Tibial nerve (tissue), 4 donors: ENCODE results near the gene RAPGEF2. TPM values are rescaled to one million over a fixed set of nuclear protein-coding genes. Genes with fewer than 3 reads are reported as not detected.

Source experiments
- DNase-seq, 2 donors: peaks; one replicate each; pipeline ENCODE4 v3.0.0-alpha.2; 2019; ENCODE audit warnings: low spot score in 2 of 2
- H3K27ac ChIP-seq, 4 donors: fragments of 200-600 bp; sonication (generic) in 3 of 4; one replicate each; pipeline ENCODE4 v1.5.1; 2017 to 2019; ENCODE audit warnings: mild to moderate bottlenecking in 1 of 4
- H3K27me3 ChIP-seq, 2 donors: fragments of 200-600 bp; sonication (generic) in 1 of 2; one replicate each; pipeline versions ENCODE4 v1.5.1 to v1.6.0; 2017 to 2019
- H3K36me3 ChIP-seq, 3 donors: fragments of 200-600 bp; sonication (generic); one replicate each; pipeline ENCODE4 v1.5.1; 2018 to 2019
- H3K4me1 ChIP-seq, 4 donors: fragments of 200-600 bp; sonication (generic) in 3 of 4; one replicate each; pipeline ENCODE4 v1.5.1; 2017 to 2019
- H3K4me3 ChIP-seq, 4 donors: fragments of 200-600 bp; sonication (generic) in 3 of 4; one replicate each; pipeline ENCODE4 v1.5.1; 2017 to 2019; ENCODE audit warnings: mild to moderate bottlenecking in 1 of 4, moderate library complexity in 1 of 4
- H3K9me3 ChIP-seq, 4 donors: fragments of 200-600 bp; sonication (generic) in 3 of 4; one replicate each; pipeline ENCODE4 v1.5.1; 2017 to 2019
- CTCF ChIP-seq, 5 experiments: fragments of 200-600 bp in 3 of 5; fragments of 450-650 bp in 2 of 5; sonication (generic) in 3 of 5; IDR thresholded peaks; one replicate each; pipeline ENCODE4 v1.5.1; 2016 to 2019; ENCODE audit warnings: antibody characterized with exemption in 5 of 5, mild to moderate bottlenecking in 3 of 5, moderate library complexity in 2 of 5
- EP300 ChIP-seq, 2 donors: sonication (generic); formaldehyde crosslinking; IDR thresholded peaks; one replicate each; pipeline ENCODE4 v1.6.1; 2017; ENCODE audit warnings: antibody characterized with exemption in 2 of 2, mild to moderate bottlenecking in 1 of 2
- POLR2A ChIP-seq, 2 donors: fragments of 450-650 bp; IDR thresholded peaks; one replicate each; pipeline ENCODE4 v1.6.1; 2017; ENCODE audit warnings: antibody characterized with exemption in 2 of 2, mild to moderate bottlenecking in 2 of 2, moderate library complexity in 2 of 2
- WGBS, 2 donors: methylation state at CpG; one replicate each; pipeline ENCODE4 v1.1.5; 2018; 5-methylcytosine and 5-hydroxymethylcytosine counted together
- small RNA-seq: library from RNA; depleted of rRNA; stranded (forward); fragments of <200 nt; gene quantifications from one replicate; pipeline ENCODE3, GENCODE V24; 2016
- total RNA-seq, 4 donors: library from RNA; depleted of rRNA; stranded (reverse); fragments of >200 nt; gene quantifications; one replicate each; pipeline ENCODE4 v1.1.0, GENCODE V29; 2016

RAPGEF2 gene
- total RNA-seq, 4 donors from 2014 or later, result 61.0 to 81.5 (median 69.5) TPM

DNA sequence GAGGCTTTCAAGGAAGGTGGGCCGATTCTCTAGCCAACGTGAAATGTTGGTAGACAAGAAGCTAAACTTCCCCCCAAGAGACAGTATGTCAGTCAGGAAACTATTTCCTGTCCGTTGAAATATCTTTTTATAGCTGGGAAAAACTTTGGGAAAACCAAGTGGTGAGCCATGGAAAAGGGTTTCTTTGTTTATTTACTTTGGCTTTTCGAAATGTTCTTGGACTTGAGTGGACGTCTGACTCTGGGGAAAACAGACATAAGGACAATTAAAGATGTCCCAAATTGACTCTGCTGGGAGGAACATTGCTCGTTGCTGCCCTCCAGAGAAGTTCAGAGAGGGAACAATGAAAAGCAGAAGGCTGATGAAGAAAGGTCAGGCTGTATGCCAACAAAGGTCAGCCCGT lies 295.4 kb downstream of the RAPGEF2 start:
- no peak overlapping the region for H3K27ac ChIP-seq

DNA sequence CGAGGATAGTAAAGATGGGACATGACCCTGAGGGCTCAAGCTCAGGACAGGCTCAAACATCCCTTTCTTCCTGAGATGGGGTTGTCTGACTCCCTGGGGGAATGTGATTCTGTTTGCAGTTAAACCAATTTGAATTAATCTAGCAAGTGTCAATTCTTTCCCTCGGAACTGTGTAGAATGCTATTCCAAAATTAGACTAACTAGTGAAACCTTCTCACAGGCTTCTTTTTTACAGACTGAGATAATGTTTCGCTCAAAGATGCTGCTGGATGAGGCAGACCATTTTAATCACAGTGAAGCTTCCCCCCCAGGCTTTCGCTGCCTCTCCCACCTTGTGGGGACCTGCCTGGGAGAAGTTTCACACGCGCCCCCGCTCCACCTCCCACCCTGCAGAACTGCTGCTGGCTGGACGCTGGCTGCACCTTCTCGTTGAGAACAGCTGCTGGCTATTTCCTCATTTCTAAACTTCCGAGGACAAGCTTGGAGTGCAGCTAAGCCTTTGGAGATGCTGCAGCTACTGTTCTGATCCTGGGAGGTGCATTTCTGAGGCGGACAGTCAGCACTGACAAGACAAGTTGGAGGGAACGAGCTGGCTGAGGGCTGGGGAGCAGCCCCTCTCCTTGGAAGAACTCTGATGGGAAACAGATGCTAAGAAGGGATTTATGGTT lies 297.8 kb downstream of the RAPGEF2 start:
- no peak overlapping the region for H3K27ac ChIP-seq
- H3K4me3 ChIP-seq, result peak overlapping the region in 2 of 4 donors; percentile 1 to 13
- TF ChIP-seq POLR2A (IDR thresholded peaks at IDR 0.05), result no peak
- no peak for TF ChIP-seq EP300 (IDR thresholded peaks at IDR 0.05)
- no peak for TF ChIP-seq CTCF (IDR thresholded peaks at IDR 0.05)

More for the DNA sequence above, 295.4 kb downstream of the RAPGEF2 start:
- Histone ChIP-seq H3K27me3 (no peaks in the 10 kb centered on the region), H3K9me3 (no peaks in the 10 kb centered on the region), H3K4me1 (peaks cover 0 to 14% (median 0%) of the 10 kb centered on the region in 4 donors), H3K36me3 (no peaks in the 10 kb centered on the region), H3K4me3 (no peak overlapping the region)
- DNase-seq, result peak in 1 of 2 donors; percentile 11
- TF ChIP-seq POLR2A (IDR thresholded peaks at IDR 0.05) (no peak), EP300 (IDR thresholded peaks at IDR 0.05) (peak; percentile 29 to 56)
- WGBS, 2 donors, result 34 to 44% methylated on average over 7 of the region's 7 CpGs

DNA sequence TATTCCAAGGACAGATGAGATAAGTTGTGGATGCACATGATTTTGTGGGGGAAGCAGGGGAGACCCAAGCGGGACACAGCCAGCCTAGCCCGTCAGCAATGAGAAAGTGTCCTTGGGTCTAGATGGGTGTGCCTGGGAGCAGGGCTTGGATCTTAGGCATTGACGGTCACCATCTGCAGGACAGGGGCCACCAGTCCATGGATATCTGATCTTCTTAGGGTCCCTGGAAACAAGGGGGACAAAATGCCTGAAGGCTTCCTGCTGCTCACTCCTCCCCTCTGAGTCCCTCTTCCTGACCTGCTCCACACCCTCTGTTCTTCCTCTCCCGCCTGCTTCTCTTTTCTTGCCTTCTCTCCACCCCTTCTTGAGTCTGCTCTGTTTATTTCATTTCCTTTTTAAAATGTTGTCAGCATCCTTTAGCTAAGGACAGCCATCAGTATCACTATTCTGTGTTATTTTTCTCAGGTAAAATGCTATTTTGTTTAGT lies 298.4 kb downstream of the RAPGEF2 start:
- Histone ChIP-seq H3K4me3 (peak overlapping the region in 2 of 4 donors; percentile 1 to 13), H3K36me3 (no peaks in the 10 kb centered on the region), H3K4me1 (peaks cover 0 to 14% (median 0%) of the 10 kb centered on the region in 4 donors), H3K9me3 (no peaks in the 10 kb centered on the region), H3K27ac (no peak overlapping the region), H3K27me3 (no peaks in the 10 kb centered on the region)
- TF ChIP-seq CTCF (IDR thresholded peaks at IDR 0.05) (no peak), POLR2A (IDR thresholded peaks at IDR 0.05) (no peak), EP300 (IDR thresholded peaks at IDR 0.05) (no peak)
- DNase-seq, result no peak
- WGBS, 2 donors, result 63 to 72% methylated on average over 4 of the region's 4 CpGs

More for the DNA sequence above, 297.8 kb downstream of the RAPGEF2 start:
- no peaks in the 10 kb centered on the region for H3K9me3 ChIP-seq
- H3K27me3 ChIP-seq, result no peaks in the 10 kb centered on the region
- H3K36me3 ChIP-seq, result no peaks in the 10 kb centered on the region
- H3K4me1 ChIP-seq, result peaks cover 0 to 14% (median 0%) of the 10 kb centered on the region in 4 donors
- DNase-seq, result no peak
- 36 to 37% methylated on average over 11 to 12 of the region's 12 CpGs for whole genome bisulfite sequencing, 2 donors

- Histone ChIP-seq H3K9me3 (no peaks in the 10 kb centered on the region), H3K27me3 (no peaks in the 10 kb centered on the region), H3K36me3 (no peaks in the 10 kb centered on the region), H3K27ac (no peak overlapping the region), H3K4me1 (peaks cover 0 to 14% (median 0%) of the 10 kb centered on the region in 4 donors), H3K4me3 (no peak overlapping the region)
- 48 to 56% methylated on average over 6 of the region's 6 CpGs for WGBS, 2 donors
- TF ChIP-seq POLR2A (IDR thresholded peaks at IDR 0.05), result no peak
- no peak for TF ChIP-seq EP300 (IDR thresholded peaks at IDR 0.05)
- no peak for TF ChIP-seq CTCF (IDR thresholded peaks at IDR 0.05)
- no peak for DNase-seq
These were observed 299.0 kb downstream of the RAPGEF2 start for GRCh38 chr4:159401791-159402380.

Small RNA genes within 50 kb of the gene (small RNA-seq; reads per million reads assigned to genes)
- not detected for gene AC074344.1
- not detected for gene MIR3688-1
- not detected for gene RF00019
